ENCODE results near the gene RPAP3.

The RPAP3 gene

DNA sequence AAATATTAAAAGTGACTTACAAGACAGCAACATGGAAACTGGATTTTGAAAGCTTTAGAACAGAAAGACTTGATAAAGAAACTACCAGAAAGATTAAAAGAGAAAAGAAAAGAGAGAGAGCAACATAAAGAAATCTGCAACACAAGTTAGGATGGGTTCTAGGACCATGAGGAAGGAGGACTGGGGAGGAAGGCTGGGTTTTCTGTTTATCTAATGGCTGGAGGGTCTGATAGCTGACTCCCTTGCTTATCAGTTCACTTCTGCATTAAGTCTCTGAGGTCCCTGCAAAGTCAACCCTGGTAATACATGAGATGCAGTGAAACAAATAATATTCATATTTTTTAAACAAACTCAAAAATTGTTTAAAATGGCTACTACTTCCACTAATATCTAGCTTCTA, 90.1 kb downstream of the RPAP3 start:
- Histone ChIP-seq H3K9ac (ENCODE audit: low read depth, low read length, poor library complexity) (no peak overlapping the region), H3K27ac (replicated peaks; ENCODE audit: low read length) (no peak overlapping the region), H2BK12ac (ENCODE audit: low read length) (no peak overlapping the region), H3K4ac (ENCODE audit: low read length) (no peak overlapping the region), H3K14ac (ENCODE audit: low read length) (no peak overlapping the region), H3K23ac (ENCODE audit: low read depth, low read length, poor library complexity) (no peak overlapping the region), H3K36me3 (replicated peaks in 1 of 2; ENCODE audit: control insufficient read depth in 2 of 2, insufficient read depth in 2 of 2, low read length in 2 of 2) (no peaks in the 10 kb centered on the region), H3K27me3 (ENCODE audit: control insufficient read depth in 3 of 3, insufficient read depth in 3 of 3, low read depth in 1 of 3, low read length in 3 of 3) (no peaks in the 10 kb centered on the region), H4K8ac (ENCODE audit: low read depth, low read length) (no peak overlapping the region), H3K79me1 (ENCODE audit: low read depth, low read length) (no peaks in the 10 kb centered on the region), H3K4me3 (ENCODE audit: low read length in 2 of 2) (no peak overlapping the region), H2AK5ac (ENCODE audit: low read depth, low read length) (no peak overlapping the region), H3K4me1 (ENCODE audit: control insufficient read depth in 2 of 2, insufficient read depth in 1 of 2, low read depth in 1 of 2, low read length in 2 of 2) (no peaks in the 10 kb centered on the region), H3K4me2 (ENCODE audit: insufficient read depth, low read length, poor library complexity, severe bottlenecking) (no peak overlapping the region), H4K91ac (ENCODE audit: low read depth, low read length, poor library complexity) (no peak overlapping the region), H3K9me3 (replicated peaks in 1 of 2; ENCODE audit: control insufficient read depth in 2 of 2, insufficient read depth in 1 of 2, low read depth in 1 of 2, low read length in 2 of 2) (peaks cover 10 to 14% of the 10 kb centered on the region in 2 donors), H2BK5ac (ENCODE audit: low read length) (no peak overlapping the region), H2BK120ac (ENCODE audit: low read depth, low read length) (no peak overlapping the region), H2AFZ (ENCODE audit: low read length) (no peak overlapping the region), H3K18ac (ENCODE audit: low read length) (no peak overlapping the region), H2BK15ac (ENCODE audit: low read length) (no peak overlapping the region)
- no peak for DNase-seq (ENCODE audit: low spot score)

DNA sequence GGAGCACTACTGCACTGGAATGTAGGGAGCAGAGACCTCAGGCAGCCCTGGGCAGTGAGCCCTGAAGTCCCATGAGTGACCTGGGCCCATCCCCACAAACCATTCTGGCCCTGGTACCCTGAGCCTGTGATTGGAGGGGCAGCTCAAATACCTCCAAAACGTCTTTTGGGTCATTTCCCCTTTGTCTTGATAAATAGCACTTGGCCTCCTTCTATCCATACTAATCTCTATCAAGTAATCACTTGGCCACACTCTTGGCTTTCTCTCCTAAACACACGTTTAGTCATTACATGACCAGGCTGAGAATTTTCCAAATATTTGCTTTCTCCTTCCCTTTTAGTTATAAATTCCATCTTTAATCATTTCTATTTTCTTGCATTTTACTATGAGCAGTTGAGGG, 91.3 kb downstream of the RPAP3 start:
- Histone ChIP-seq H2BK5ac (ENCODE audit: low read length) (no peak overlapping the region), H4K8ac (ENCODE audit: low read depth, low read length) (no peak overlapping the region), H2AFZ (ENCODE audit: low read length) (no peak overlapping the region), H3K9ac (ENCODE audit: low read depth, low read length, poor library complexity) (no peak overlapping the region), H3K36me3 (replicated peaks in 1 of 2; ENCODE audit: control insufficient read depth in 2 of 2, insufficient read depth in 2 of 2, low read length in 2 of 2) (no peaks in the 10 kb centered on the region), H2BK12ac (ENCODE audit: low read length) (no peak overlapping the region), H2BK120ac (ENCODE audit: low read depth, low read length) (no peak overlapping the region), H3K23ac (ENCODE audit: low read depth, low read length, poor library complexity) (no peak overlapping the region), H3K4me1 (ENCODE audit: control insufficient read depth in 2 of 2, insufficient read depth in 1 of 2, low read depth in 1 of 2, low read length in 2 of 2) (no peaks in the 10 kb centered on the region), H3K79me1 (ENCODE audit: low read depth, low read length) (no peaks in the 10 kb centered on the region), H3K4me3 (ENCODE audit: low read length in 2 of 2) (peak overlapping the region in 1 of 2 donors; percentile 34), H2BK15ac (ENCODE audit: low read length) (no peak overlapping the region), H3K9me3 (replicated peaks in 1 of 2; ENCODE audit: control insufficient read depth in 2 of 2, insufficient read depth in 1 of 2, low read depth in 1 of 2, low read length in 2 of 2) (peaks cover 10 to 14% of the 10 kb centered on the region in 2 donors), H4K91ac (ENCODE audit: low read depth, low read length, poor library complexity) (no peak overlapping the region), H2AK5ac (ENCODE audit: low read depth, low read length) (no peak overlapping the region), H3K14ac (ENCODE audit: low read length) (no peak overlapping the region), H3K18ac (ENCODE audit: low read length) (peak overlapping the region; percentile 15), H3K4ac (ENCODE audit: low read length) (no peak overlapping the region), H3K27me3 (ENCODE audit: control insufficient read depth in 3 of 3, insufficient read depth in 3 of 3, low read depth in 1 of 3, low read length in 3 of 3) (no peaks in the 10 kb centered on the region), H3K27ac (replicated peaks; ENCODE audit: low read length) (no peak overlapping the region), H3K4me2 (ENCODE audit: insufficient read depth, low read length, poor library complexity, severe bottlenecking) (no peak overlapping the region)
- DNase-seq (ENCODE audit: low spot score), result no peak
- no CpG with 5 or more reads among the region's 2 CpGs for WGBS, 2 donors (ENCODE audit: extremely low coverage in 2 of 2, insufficient read length in 2 of 2, insufficient replicate concordance in 1 of 2)

DNA sequence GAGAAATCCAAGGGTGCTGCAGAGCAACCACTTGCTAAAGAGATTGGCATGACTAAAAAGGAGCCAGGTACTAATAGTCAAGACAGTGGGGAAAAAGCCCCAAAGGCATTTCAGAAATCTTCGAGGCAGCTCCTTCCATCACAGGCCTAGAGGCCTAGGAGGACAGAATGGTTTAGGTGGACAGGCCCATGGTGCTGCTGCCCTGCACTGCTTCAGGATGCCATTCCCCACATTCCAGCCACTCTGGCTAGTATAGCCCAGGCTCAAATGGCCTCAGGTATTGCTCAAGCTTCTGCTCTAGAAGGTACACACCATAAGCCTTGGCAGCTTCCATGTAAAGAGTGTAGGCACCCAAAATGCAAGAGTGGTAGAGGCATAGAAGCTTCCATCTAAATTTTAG, 92.9 kb downstream of the RPAP3 start:
- H3K4me2 ChIP-seq (ENCODE audit: insufficient read depth, low read length, poor library complexity, severe bottlenecking), result no peak overlapping the region
- no peak overlapping the region for H3K27ac ChIP-seq (replicated peaks; ENCODE audit: low read length)
- no peak overlapping the region for H3K14ac ChIP-seq (ENCODE audit: low read length)
- peaks cover 10 to 14% of the 10 kb centered on the region in 2 donors for H3K9me3 ChIP-seq (replicated peaks in 1 of 2; ENCODE audit: control insufficient read depth in 2 of 2, insufficient read depth in 1 of 2, low read depth in 1 of 2, low read length in 2 of 2)
- H4K91ac ChIP-seq (ENCODE audit: low read depth, low read length, poor library complexity), result no peak overlapping the region
- no peak overlapping the region for H2BK5ac ChIP-seq (ENCODE audit: low read length)
- no peak for DNase-seq (ENCODE audit: low spot score)
- H2AK5ac ChIP-seq (ENCODE audit: low read depth, low read length), result no peak overlapping the region
- no peak overlapping the region for H4K8ac ChIP-seq (ENCODE audit: low read depth, low read length)
- H3K4ac ChIP-seq (ENCODE audit: low read length), result no peak overlapping the region
- no peak overlapping the region for H2BK15ac ChIP-seq (ENCODE audit: low read length)
- H3K9ac ChIP-seq (ENCODE audit: low read depth, low read length, poor library complexity), result no peak overlapping the region
- H2BK12ac ChIP-seq (ENCODE audit: low read length), result no peak overlapping the region
- no peak overlapping the region for H3K23ac ChIP-seq (ENCODE audit: low read depth, low read length, poor library complexity)
- no peak overlapping the region for H3K18ac ChIP-seq (ENCODE audit: low read length)
- no CpG with 5 or more reads among the region's 1 CpG for WGBS, 2 donors (ENCODE audit: extremely low coverage in 2 of 2, insufficient read length in 2 of 2, insufficient replicate concordance in 1 of 2)
- H3K4me3 ChIP-seq (ENCODE audit: low read length in 2 of 2), result peak overlapping the region in 1 of 2 donors; percentile 26
- no peak overlapping the region for H2AFZ ChIP-seq (ENCODE audit: low read length)
- H2BK120ac ChIP-seq (ENCODE audit: low read depth, low read length), result no peak overlapping the region
- H3K4me1 ChIP-seq (ENCODE audit: control insufficient read depth in 2 of 2, insufficient read depth in 1 of 2, low read depth in 1 of 2, low read length in 2 of 2), result no peaks in the 10 kb centered on the region
- H3K27me3 ChIP-seq (ENCODE audit: control insufficient read depth in 3 of 3, insufficient read depth in 3 of 3, low read depth in 1 of 3, low read length in 3 of 3), result no peaks in the 10 kb centered on the region
- no peaks in the 10 kb centered on the region for H3K36me3 ChIP-seq (replicated peaks in 1 of 2; ENCODE audit: control insufficient read depth in 2 of 2, insufficient read depth in 2 of 2, low read length in 2 of 2)
- no peaks in the 10 kb centered on the region for H3K79me1 ChIP-seq (ENCODE audit: low read depth, low read length)

DNA sequence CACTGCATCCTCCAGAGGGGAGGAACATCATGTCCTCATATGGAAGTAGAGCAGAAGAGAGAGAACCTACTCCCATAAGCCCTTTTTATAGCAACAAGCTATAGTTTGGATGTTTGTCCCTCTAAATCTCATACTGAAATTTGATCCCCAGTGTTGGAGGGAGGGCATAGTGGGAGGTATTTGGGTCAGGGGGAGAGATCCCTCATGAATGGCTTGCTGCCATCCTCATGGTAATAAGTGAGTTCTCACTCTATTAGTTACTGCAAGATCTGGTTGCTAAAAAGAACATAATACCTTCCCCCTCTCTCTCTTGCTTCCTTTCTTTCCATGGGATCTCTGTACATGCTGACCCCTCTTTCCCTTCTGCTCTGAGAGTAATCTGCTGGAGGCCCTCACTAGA, 93.9 kb downstream of the RPAP3 start:
- H2AFZ ChIP-seq (ENCODE audit: low read length), result no peak overlapping the region
- no peak overlapping the region for H3K18ac ChIP-seq (ENCODE audit: low read length)
- H3K27me3 ChIP-seq (ENCODE audit: control insufficient read depth in 3 of 3, insufficient read depth in 3 of 3, low read depth in 1 of 3, low read length in 3 of 3), result no peaks in the 10 kb centered on the region
- H2AK5ac ChIP-seq (ENCODE audit: low read depth, low read length), result no peak overlapping the region
- no peaks in the 10 kb centered on the region for H3K36me3 ChIP-seq (replicated peaks in 1 of 2; ENCODE audit: control insufficient read depth in 2 of 2, insufficient read depth in 2 of 2, low read length in 2 of 2)
- no peak overlapping the region for H3K4me2 ChIP-seq (ENCODE audit: insufficient read depth, low read length, poor library complexity, severe bottlenecking)
- no peak for DNase-seq (ENCODE audit: low spot score)
- H2BK5ac ChIP-seq (ENCODE audit: low read length), result no peak overlapping the region
- no peak overlapping the region for H2BK15ac ChIP-seq (ENCODE audit: low read length)
- H4K8ac ChIP-seq (ENCODE audit: low read depth, low read length), result no peak overlapping the region
- no peak overlapping the region for H3K4me3 ChIP-seq (ENCODE audit: low read length in 2 of 2)
- H3K9me3 ChIP-seq (replicated peaks in 1 of 2; ENCODE audit: control insufficient read depth in 2 of 2, insufficient read depth in 1 of 2, low read depth in 1 of 2, low read length in 2 of 2), result peaks cover 13 to 20% of the 10 kb centered on the region in 2 donors
- H3K27ac ChIP-seq (replicated peaks; ENCODE audit: low read length), result no peak overlapping the region
- no peaks in the 10 kb centered on the region for H3K4me1 ChIP-seq (ENCODE audit: control insufficient read depth in 2 of 2, insufficient read depth in 1 of 2, low read depth in 1 of 2, low read length in 2 of 2)
- H2BK120ac ChIP-seq (ENCODE audit: low read depth, low read length), result no peak overlapping the region
- H4K91ac ChIP-seq (ENCODE audit: low read depth, low read length, poor library complexity), result no peak overlapping the region
- no peak overlapping the region for H3K4ac ChIP-seq (ENCODE audit: low read length)
- H3K23ac ChIP-seq (ENCODE audit: low read depth, low read length, poor library complexity), result no peak overlapping the region
- no peak overlapping the region for H2BK12ac ChIP-seq (ENCODE audit: low read length)
- H3K9ac ChIP-seq (ENCODE audit: low read depth, low read length, poor library complexity), result no peak overlapping the region
- no peaks in the 10 kb centered on the region for H3K79me1 ChIP-seq (ENCODE audit: low read depth, low read length)
- no peak overlapping the region for H3K14ac ChIP-seq (ENCODE audit: low read length)
